Body of pancreas (tissue), 4 donors: ENCODE data around the gene XRCC3.

Source experiments
- POLR2A ChIP-seq, 3 donors: fragments of 450-650 bp; IDR thresholded peaks; one replicate each; pipeline ENCODE4 v1.6.1; 2016; ENCODE audit warnings: antibody characterized with exemption in 3 of 3, mild to moderate bottlenecking in 2 of 3
- TF ChIP-seq, protein P1 (sequence below), 7 experiments: fragments of 450-650 bp in 4 of 7; fragments of 200-600 bp in 3 of 7; sonication (generic) in 3 of 7; IDR thresholded peaks; one replicate each; pipeline ENCODE4 v1.5.1; 2016 to 2019; ENCODE audit warnings: antibody characterized with exemption in 7 of 7

DNA sequence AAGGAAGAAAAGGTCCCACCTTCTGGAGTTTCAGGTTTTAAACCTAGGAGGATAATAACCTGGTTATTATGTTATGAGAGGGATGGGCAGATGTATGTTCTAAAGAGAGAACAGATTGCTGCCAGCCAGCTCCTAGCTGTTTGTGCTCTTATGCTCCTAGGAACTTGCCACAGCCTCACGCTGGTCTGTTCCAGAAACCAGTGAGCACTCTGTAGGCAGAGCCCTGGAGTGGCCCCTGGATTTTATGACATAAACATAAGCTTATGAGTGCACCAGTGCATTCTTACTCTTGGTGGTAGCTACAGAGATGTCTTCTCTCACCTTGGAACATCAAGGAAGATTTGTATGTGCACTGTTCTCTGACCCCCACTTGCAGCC lies 58.5 kb downstream of the XRCC3 start:
- TF ChIP-seq, protein P1, sequence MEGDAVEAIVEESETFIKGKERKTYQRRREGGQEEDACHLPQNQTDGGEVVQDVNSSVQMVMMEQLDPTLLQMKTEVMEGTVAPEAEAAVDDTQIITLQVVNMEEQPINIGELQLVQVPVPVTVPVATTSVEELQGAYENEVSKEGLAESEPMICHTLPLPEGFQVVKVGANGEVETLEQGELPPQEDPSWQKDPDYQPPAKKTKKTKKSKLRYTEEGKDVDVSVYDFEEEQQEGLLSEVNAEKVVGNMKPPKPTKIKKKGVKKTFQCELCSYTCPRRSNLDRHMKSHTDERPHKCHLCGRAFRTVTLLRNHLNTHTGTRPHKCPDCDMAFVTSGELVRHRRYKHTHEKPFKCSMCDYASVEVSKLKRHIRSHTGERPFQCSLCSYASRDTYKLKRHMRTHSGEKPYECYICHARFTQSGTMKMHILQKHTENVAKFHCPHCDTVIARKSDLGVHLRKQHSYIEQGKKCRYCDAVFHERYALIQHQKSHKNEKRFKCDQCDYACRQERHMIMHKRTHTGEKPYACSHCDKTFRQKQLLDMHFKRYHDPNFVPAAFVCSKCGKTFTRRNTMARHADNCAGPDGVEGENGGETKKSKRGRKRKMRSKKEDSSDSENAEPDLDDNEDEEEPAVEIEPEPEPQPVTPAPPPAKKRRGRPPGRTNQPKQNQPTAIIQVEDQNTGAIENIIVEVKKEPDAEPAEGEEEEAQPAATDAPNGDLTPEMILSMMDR (IDR thresholded peaks at IDR 0.05), result no peak
- no peak for TF ChIP-seq POLR2A (IDR thresholded peaks at IDR 0.05)
